Measurements from ENCODE around the gene VPS45. TPM values are rescaled to one million over a fixed set of nuclear protein-coding genes. Genes with fewer than 3 reads are reported as not detected.

The VPS45 gene
- total and polyA plus RNA-seq, 2 of the 13 experiments (the other 11 are each of a cell fraction or from before 2014, with no cell fraction given) = 15.2 to 25.2 TPM

DNA sequence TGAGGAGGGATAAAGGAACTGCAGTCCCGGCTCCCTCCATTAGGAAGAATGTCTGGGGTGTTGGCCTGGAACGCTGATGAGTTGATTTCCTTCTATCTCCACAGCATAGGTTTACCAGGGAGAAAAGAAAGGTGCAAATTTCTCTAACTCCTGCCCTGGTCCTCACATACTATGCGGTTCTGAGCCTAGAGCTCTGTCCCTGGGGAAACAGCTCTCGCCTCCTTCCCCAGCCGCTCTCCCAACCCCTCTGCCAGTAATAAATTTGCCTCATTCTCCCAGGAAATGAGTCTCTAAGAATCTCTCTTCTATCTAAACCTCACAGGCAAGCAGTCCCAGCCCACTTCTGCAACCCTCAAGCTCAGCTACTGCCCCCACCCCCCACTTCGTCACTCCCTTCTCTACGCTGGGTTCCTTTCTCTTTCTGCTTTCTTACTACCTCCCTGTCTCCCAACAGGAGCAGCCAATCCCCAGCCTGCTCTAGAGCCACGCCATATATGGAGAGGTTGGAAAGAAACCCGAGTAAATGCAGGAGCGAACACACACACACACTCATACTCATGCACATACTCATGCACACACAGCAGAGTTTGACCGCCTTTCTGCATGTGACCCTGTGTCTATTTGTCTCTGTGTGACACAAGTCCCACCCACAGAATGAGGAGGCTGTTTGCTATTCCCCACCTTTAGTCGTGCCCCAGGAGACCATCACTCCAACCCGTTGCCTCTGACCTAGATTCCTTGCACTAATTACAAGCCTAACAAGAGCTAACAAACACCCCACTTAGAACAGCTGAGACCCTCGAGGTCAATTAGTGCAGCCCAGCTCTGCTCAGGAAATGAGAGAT lies 95.5 kb downstream of the VPS45 start (continued):
- TF ChIP-seq, protein P1, sequence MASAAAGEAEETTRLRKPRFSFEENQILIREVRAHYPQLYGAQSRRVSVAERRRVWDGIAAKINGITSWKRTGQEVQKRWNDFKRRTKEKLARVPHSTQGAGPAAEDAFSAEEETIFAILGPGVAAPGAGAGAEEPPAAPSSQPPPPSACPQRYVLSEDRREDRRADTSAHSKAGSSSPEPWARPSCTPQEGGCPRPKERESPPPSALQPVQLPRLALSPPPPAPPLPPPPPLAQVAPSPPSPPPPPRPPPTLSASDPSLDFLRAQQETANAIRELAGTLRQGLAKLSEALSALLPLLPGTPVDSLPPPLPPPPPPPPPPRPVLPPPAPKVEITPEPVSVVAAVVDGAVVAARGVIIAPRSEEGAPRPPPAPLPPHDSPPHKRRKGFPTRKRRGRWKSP (CRISPR knock-in tag; IDR thresholded peaks at IDR 0.05) = no peak
- TF ChIP-seq, protein P2, sequence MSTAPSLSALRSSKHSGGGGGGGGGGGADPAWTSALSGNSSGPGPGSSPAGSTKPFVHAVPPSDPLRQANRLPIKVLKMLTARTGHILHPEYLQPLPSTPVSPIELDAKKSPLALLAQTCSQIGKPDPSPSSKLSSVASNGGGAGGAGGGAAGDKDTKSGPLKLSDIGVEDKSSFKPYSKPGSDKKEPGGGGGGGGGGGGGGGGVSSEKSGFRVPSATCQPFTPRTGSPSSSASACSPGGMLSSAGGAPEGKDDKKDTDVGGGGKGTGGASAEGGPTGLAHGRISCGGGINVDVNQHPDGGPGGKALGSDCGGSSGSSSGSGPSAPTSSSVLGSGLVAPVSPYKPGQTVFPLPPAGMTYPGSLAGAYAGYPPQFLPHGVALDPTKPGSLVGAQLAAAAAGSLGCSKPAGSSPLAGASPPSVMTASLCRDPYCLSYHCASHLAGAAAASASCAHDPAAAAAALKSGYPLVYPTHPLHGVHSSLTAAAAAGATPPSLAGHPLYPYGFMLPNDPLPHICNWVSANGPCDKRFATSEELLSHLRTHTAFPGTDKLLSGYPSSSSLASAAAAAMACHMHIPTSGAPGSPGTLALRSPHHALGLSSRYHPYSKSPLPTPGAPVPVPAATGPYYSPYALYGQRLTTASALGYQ (CRISPR knock-in tag; IDR thresholded peaks at IDR 0.05) = no peak

DNA sequence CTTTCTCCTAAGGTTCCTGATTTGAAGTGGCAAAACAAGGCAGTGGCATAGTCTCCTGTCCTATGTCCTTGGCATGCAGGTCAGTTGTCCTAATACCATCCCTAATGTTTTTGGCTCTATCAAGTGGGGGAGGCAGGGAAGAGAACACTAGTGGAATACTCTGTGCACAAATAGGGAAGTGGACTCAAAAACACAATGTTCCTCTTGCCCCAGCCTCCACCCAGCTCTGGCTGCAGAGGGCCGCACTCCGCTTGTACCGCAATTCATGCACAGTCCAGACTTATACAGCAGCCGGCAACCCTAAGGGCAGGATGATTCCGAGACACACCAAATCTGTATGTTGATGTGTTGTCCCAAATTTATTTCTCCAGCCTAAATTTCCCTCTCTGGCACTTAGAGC lies 96.6 kb downstream of the VPS45 start:
- Histone ChIP-seq H3K27me3 (ENCODE audit: control insufficient read depth in 1 of 2, insufficient read depth in 2 of 2, low read length in 2 of 2) (peaks cover 1 to 13% of the 10 kb centered on the region in 2 experiments; a peak in 2 of 5 replicates), H3K36me3 (replicated peaks in 1 of 2; ENCODE audit: control insufficient read depth in 1 of 2, insufficient read depth in 2 of 2, low read length in 2 of 2) (no peaks in the 10 kb centered on the region), H2AFZ (ENCODE audit: low read length) (no peak overlapping the region), H4K20me1 (ENCODE audit: insufficient read depth, low read length) (no peaks in the 10 kb centered on the region), H3K9ac (ENCODE audit: insufficient read depth, low read depth, low read length) (no peak overlapping the region), H3K27ac (ENCODE audit: extremely low read length, insufficient read depth, low read length) (no peak overlapping the region), H3K4me3 (replicated peaks in 1 of 3; ENCODE audit: insufficient read depth in 1 of 3, low read depth in 2 of 3, low read length in 3 of 3) (no peak overlapping the region), H3K4me1 (ENCODE audit: insufficient read depth, low read length) (peaks cover 42% of the 10 kb centered on the region), H3K4me2 (ENCODE audit: low read depth, low read length) (0 out of 2 replicates have a peak overlapping the region, but pooled peaks have one; percentile 93), H3K9me3 (ENCODE audit: low read length) (no peaks in the 10 kb centered on the region), H3K79me2 (ENCODE audit: insufficient read depth, low read length) (no peaks in the 10 kb centered on the region)
- intact Hi-C loops (cut with micrococcal nuclease; ENCODE audit: unreplicated experiment) = loop anchor here (5.0 to 10.0 kb wide), 2 partner anchors 97 to 199 kb away; partner anchors contain the start of gene VPS45
- ChIA-PET CTCF (ENCODE audit: low intra/inter-chr PET ratio, low total read pairs) (no interaction called here), POLR2A (no interaction called here)
- DNase-seq (ENCODE audit: low spot score) = no peak
- WGBS (ENCODE audit: low lambda C conversion rate) = 80% methylated on average over 1 of the region's 5 CpGs
- in situ Hi-C loops (cut with HindIII; ENCODE audit: extremely low pct_ligation_motif_present, low pct_unique_long_range_greater_than_20kb) = no loop called here
- no TSS peak for BruUV-seq (replicated peaks)
- FAIRE-seq = no peak
- ATAC-seq = no peak
- no peak for TF ChIP-seq ZNF841 (CRISPR knock-in tag; IDR thresholded peaks at IDR 0.05; ENCODE audit: borderline replicate concordance)
- no peak for TF ChIP-seq ZNF33A (CRISPR knock-in tag; IDR thresholded peaks at IDR 0.05; ENCODE audit: borderline replicate concordance)
- TF ChIP-seq, protein P3, sequence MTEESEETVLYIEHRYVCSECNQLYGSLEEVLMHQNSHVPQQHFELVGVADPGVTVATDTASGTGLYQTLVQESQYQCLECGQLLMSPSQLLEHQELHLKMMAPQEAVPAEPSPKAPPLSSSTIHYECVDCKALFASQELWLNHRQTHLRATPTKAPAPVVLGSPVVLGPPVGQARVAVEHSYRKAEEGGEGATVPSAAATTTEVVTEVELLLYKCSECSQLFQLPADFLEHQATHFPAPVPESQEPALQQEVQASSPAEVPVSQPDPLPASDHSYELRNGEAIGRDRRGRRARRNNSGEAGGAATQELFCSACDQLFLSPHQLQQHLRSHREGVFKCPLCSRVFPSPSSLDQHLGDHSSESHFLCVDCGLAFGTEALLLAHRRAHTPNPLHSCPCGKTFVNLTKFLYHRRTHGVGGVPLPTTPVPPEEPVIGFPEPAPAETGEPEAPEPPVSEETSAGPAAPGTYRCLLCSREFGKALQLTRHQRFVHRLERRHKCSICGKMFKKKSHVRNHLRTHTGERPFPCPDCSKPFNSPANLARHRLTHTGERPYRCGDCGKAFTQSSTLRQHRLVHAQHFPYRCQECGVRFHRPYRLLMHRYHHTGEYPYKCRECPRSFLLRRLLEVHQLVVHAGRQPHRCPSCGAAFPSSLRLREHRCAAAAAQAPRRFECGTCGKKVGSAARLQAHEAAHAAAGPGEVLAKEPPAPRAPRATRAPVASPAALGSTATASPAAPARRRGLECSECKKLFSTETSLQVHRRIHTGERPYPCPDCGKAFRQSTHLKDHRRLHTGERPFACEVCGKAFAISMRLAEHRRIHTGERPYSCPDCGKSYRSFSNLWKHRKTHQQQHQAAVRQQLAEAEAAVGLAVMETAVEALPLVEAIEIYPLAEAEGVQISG (CRISPR knock-in tag; IDR thresholded peaks at IDR 0.05) = no peak
- TF ChIP-seq, protein P4, sequence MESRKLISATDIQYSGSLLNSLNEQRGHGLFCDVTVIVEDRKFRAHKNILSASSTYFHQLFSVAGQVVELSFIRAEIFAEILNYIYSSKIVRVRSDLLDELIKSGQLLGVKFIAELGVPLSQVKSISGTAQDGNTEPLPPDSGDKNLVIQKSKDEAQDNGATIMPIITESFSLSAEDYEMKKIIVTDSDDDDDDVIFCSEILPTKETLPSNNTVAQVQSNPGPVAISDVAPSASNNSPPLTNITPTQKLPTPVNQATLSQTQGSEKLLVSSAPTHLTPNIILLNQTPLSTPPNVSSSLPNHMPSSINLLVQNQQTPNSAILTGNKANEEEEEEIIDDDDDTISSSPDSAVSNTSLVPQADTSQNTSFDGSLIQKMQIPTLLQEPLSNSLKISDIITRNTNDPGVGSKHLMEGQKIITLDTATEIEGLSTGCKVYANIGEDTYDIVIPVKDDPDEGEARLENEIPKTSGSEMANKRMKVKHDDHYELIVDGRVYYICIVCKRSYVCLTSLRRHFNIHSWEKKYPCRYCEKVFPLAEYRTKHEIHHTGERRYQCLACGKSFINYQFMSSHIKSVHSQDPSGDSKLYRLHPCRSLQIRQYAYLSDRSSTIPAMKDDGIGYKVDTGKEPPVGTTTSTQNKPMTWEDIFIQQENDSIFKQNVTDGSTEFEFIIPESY (CRISPR knock-in tag; IDR thresholded peaks at IDR 0.05) = peak; percentile 22; the same call in 1 of the 2 replicates
- no peak for TF ChIP-seq REPIN1 (CRISPR knock-in tag; IDR thresholded peaks at IDR 0.05; ENCODE audit: borderline replicate concordance, low read depth)

Data from HepG2 (cell line).